Transverse colon (tissue), 3 donors: ENCODE data around the gene ARL6IP5.

Experiments
- POLR2A ChIP-seq: fragments of 450-650 bp; IDR thresholded peaks from one replicate; pipeline ENCODE4 v1.6.1; 2016; ENCODE audit warnings: antibody characterized with exemption, mild to moderate bottlenecking, moderate library complexity
- TF ChIP-seq, protein P1 (sequence below), 5 experiments: fragments of 200-600 bp in 3 of 5; fragments of 450-650 bp in 2 of 5; sonication (generic) in 3 of 5; IDR thresholded peaks; 1 replicate in 2 of 5; 2 replicates in 3 of 5; pipeline ENCODE4 v1.5.1; 2016 to 2017; ENCODE audit warnings: antibody characterized with exemption in 5 of 5, inconsistent platforms in 3 of 5, mild to moderate bottlenecking in 2 of 5, moderate library complexity in 1 of 5

DNA sequence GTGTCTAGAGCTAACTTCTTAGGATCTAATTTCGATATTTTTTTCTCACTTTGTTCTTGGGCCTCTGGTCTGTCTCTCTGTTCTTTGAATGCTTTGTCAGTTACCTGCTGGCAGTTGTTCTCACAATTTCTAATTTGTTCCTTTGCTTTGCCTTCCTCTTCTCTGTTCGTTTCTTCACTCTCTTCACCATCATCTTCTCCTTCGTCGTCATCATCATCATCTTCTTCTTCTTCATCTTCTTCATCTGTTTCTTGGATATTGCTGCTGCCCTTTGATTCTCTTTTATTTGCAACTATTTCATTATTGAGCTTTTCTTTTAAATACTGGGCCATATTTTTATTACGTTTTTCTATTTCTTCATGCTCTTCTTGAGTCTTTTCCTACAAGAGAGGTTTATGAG lies 34.9 kb downstream of the ARL6IP5 start:
- no peak for TF ChIP-seq POLR2A
- TF ChIP-seq, protein P1, sequence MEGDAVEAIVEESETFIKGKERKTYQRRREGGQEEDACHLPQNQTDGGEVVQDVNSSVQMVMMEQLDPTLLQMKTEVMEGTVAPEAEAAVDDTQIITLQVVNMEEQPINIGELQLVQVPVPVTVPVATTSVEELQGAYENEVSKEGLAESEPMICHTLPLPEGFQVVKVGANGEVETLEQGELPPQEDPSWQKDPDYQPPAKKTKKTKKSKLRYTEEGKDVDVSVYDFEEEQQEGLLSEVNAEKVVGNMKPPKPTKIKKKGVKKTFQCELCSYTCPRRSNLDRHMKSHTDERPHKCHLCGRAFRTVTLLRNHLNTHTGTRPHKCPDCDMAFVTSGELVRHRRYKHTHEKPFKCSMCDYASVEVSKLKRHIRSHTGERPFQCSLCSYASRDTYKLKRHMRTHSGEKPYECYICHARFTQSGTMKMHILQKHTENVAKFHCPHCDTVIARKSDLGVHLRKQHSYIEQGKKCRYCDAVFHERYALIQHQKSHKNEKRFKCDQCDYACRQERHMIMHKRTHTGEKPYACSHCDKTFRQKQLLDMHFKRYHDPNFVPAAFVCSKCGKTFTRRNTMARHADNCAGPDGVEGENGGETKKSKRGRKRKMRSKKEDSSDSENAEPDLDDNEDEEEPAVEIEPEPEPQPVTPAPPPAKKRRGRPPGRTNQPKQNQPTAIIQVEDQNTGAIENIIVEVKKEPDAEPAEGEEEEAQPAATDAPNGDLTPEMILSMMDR (IDR thresholded peaks at IDR 0.05): no peak
